22Rv1 (cell line): ENCODE measurements around the gene MAGI2.

Experiments
- CTCF ChIP-seq: fragments of 450-650 bp; IDR thresholded peaks from 2 replicates; pipeline ENCODE4 v1.5.1; 2017; ENCODE audit warnings: mild to moderate bottlenecking
- ZFX ChIP-seq: fragments of 450-650 bp; IDR thresholded peaks from 2 replicates; pipeline ENCODE4 v1.6.1; 2017; ENCODE audit warnings: antibody characterized with exemption, borderline replicate concordance

GRCh38 chr7:78018641-78019446 is 1434.6 kb downstream of the MAGI2 start:
- no peak for TF ChIP-seq CTCF
- TF ChIP-seq ZFX: no peak
